Measurements from ENCODE around the gene TMEM140. TPM values are rescaled to one million over a fixed set of nuclear protein-coding genes. Genes with fewer than 3 reads are reported as not detected.

The TMEM140 gene
- total and polyA plus RNA-seq, 2 of the 13 experiments (the other 11 are each of a cell fraction or from before 2014, with no cell fraction given): 9.2 to 21.7 TPM

GRCh38 chr7:135147899-135148721 is at the start of gene TMEM140 (continued):
- TF ChIP-seq RBM39 (IDR thresholded peaks at IDR 0.05; ENCODE audit: low read depth, low read length, poor library complexity, severe bottlenecking) (no peak), SIX4 (CRISPR knock-in tag; IDR thresholded peaks at IDR 0.05) (no peak), CREM (IDR thresholded peaks at IDR 0.05) (peak; percentile 70), CREM (CRISPR knock-in tag; IDR thresholded peaks at IDR 0.05) (no peak), ZNF143 (CRISPR knock-in tag; IDR thresholded peaks at IDR 0.05) (no peak), TFDP1 (CRISPR knock-in tag; IDR thresholded peaks at IDR 0.05; ENCODE audit: borderline replicate concordance) (0 out of 2 replicates have a peak, but pooled peaks have one; percentile 13), KLF11 (CRISPR knock-in tag; IDR thresholded peaks at IDR 0.05) (no peak), MTA1 (CRISPR knock-in tag; IDR thresholded peaks at IDR 0.05; ENCODE audit: borderline replicate concordance) (no peak), ZNF10 (CRISPR knock-in tag; IDR thresholded peaks at IDR 0.05; ENCODE audit: borderline replicate concordance, low read depth) (no peak), KDM6A (CRISPR knock-in tag; IDR thresholded peaks at IDR 0.05; ENCODE audit: low read depth) (peak; percentile 76), ZNF792 (CRISPR knock-in tag; IDR thresholded peaks at IDR 0.05) (0 out of 2 replicates have a peak, but pooled peaks have one; percentile 48), PRDM4 (CRISPR knock-in tag; IDR thresholded peaks at IDR 0.05; ENCODE audit: borderline replicate concordance) (no peak), ZNF709 (CRISPR knock-in tag; IDR thresholded peaks at IDR 0.05) (no peak), ZSCAN31 (CRISPR knock-in tag; IDR thresholded peaks at IDR 0.05; ENCODE audit: low read depth) (peak; percentile 69; the same call in 1 of the 2 replicates), U2AF2 (IDR thresholded peaks at IDR 0.05; ENCODE audit: low read depth, low read length) (no peak), TEAD3 (CRISPR knock-in tag; optimal IDR thresholded peaks at IDR 0.05; ENCODE audit: borderline replicate concordance) (peak; percentile 91), ATF6 (CRISPR knock-in tag; conservative IDR thresholded peaks at IDR 0.05) (no peak), POLR2AphosphoS2 (IDR thresholded peaks at IDR 0.05; ENCODE audit: low read depth, low read length) (no peak), ZNF281 (CRISPR knock-in tag; IDR thresholded peaks at IDR 0.05; ENCODE audit: borderline replicate concordance) (peak; percentile 53; the same call in 1 of the 2 replicates), POLR2A (IDR thresholded peaks at IDR 0.05; ENCODE audit: insufficient read depth in 1 of 2, low read depth in 2 of 2, low read length in 2 of 2) (peak; percentile 62 to 66; a peak in 3 of 4 replicates), RBAK (CRISPR knock-in tag; IDR thresholded peaks at IDR 0.05) (no peak)
